ENCODE data around the gene PPP3R1.

The PPP3R1 gene

GRCh38 chr2:68253219-68254068 lies 1.1 kb upstream of the PPP3R1 start:
- peak; percentile 17 to 55 for DNase-seq

GRCh38 chr2:68251855-68252399 lies 405 bp downstream of the PPP3R1 start:
- peak in 1 of 2 donors; percentile 29 for DNase-seq

- DNase-seq = peak; percentile 85 to 88
Measured at GRCh38 chr2:68251187-68251854, 1.0 kb downstream of the PPP3R1 start.

- DNase-seq = no peak
Measured at GRCh38 chr2:68250652-68251186, 1.6 kb downstream of the PPP3R1 start.

GRCh38 chr2:68250196-68250595 lies 2.1 kb downstream of the PPP3R1 start:
- no peak for DNase-seq

- DNase-seq = no peak
Measured at GRCh38 chr2:68248806-68249205, 3.5 kb downstream of the PPP3R1 start.

GRCh38 chr2:68248361-68248760 lies 4.0 kb downstream of the PPP3R1 start:
- DNase-seq = no peak

- DNase-seq = no peak
Measured at GRCh38 chr2:68246396-68246795, 5.9 kb downstream of the PPP3R1 start.

GRCh38 chr2:68245672-68246071 lies 6.7 kb downstream of the PPP3R1 start:
- DNase-seq = no peak

GRCh38 chr2:68245066-68245465 lies 7.3 kb downstream of the PPP3R1 start:
- no peak for DNase-seq

GRCh38 chr2:68244456-68244855 lies 7.9 kb downstream of the PPP3R1 start:
- no peak for DNase-seq

- DNase-seq = no peak
Measured at GRCh38 chr2:68241732-68242131, 10.6 kb downstream of the PPP3R1 start.

- DNase-seq = no peak
Measured at GRCh38 chr2:68240446-68240845, 11.9 kb downstream of the PPP3R1 start.

GRCh38 chr2:68238955-68239822 lies 13.1 kb downstream of the PPP3R1 start:
- DNase-seq = no peak

- DNase-seq = no peak
Measured at GRCh38 chr2:68237976-68238580, 14.3 kb downstream of the PPP3R1 start.

- no peak for DNase-seq
Measured at GRCh38 chr2:68237404-68237803, 14.9 kb downstream of the PPP3R1 start.

GRCh38 chr2:68236876-68237275 lies 15.5 kb downstream of the PPP3R1 start:
- no peak for DNase-seq

GRCh38 chr2:68236103-68236734 lies 16.1 kb downstream of the PPP3R1 start:
- DNase-seq = no peak

GRCh38 chr2:68235090-68235489 lies 17.2 kb downstream of the PPP3R1 start:
- DNase-seq = no peak

- no peak for DNase-seq
Measured at GRCh38 chr2:68234405-68234804, 17.9 kb downstream of the PPP3R1 start.

GRCh38 chr2:68231061-68231372 lies 21.3 kb downstream of the PPP3R1 start:
- no peak for DNase-seq

All from CD4-positive, alpha-beta T cell treated with Interleukin-1 beta for 1 hour (primary cell).